ENCODE results near the gene LDLR.
"Not testable (repeated sequence)": the region's sequence is repeated elsewhere in the genome, so short reads cannot be mapped to it uniquely, and the experiment has no call there.

LDLR gene

DNA sequence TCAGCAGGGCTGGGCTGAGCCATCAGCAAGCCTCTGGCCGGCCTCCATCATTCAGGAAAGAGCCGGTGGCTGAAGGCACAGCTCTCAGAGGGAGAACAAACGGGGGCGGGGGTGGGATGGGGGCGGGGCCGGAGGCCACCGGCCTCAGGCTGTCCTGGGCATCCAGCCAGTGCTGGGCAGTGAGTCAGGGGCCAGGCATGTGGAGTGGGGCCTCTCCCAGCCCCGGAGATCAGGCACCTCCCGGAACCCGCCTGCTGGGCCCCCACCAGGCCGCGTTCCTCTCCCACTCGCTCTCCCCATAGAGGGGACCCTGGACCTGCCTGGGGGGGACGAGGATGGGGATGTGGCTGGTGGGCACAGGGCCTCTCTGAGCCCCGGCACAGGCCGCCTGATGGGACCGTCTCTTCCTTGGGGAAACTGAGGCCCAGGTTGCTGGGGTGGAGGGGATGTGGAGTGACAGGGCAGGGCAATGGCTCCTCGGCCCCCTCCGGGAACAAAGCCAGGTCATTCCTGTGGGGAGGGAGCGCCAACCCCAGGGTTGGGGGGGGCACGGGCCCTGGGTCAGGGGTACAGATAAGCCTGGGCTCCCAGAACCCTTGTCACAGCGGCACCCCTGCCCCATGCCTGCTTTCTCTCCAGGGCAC, 53.4 kb downstream of the LDLR start:
- DNase-seq, result peak; percentile 41

DNA sequence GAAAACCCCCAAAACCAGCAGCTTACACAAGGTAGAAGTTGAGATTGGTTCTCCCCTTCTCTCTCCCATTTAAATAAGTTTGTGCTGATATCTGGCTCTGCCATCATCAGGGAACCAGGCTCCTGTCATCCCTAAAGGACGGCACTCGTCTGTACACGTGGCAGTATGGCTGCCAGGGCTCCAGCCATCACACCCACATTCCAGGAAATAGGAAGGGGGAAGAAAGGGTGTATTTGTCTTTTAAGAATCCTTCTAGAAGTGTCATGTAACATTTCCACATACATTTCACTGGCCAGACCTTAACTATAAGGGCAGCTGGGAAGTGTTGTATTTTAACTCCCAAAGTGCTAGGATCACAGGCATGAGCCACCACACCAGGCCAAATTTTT, 56.3 kb downstream of the LDLR start:
- DNase-seq, result no peak

DNA sequence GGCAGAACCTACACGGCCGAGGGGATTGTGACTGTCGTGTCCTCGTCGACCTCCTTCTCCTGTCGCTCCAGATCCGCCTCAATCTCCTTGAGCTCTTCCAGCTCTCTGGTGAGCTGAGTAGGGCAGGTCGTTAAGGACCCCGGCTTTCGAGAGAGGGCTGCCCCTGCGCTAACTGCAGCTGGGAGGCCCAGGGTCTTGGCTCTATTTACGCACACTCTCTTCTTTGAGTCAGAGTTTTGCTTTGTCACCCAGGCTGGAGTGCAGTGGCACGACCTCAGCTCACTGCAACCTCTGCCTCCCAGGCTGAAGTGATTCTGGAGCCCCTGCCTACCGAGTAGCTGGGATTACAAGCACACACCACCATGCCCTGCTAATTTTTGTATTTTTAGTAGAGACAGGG, 58.7 kb downstream of the LDLR start:
- no peak for DNase-seq

GRCh38 chr19:11151181-11151580, 61.9 kb downstream of the LDLR start:
- DNase-seq, result no peak

DNA sequence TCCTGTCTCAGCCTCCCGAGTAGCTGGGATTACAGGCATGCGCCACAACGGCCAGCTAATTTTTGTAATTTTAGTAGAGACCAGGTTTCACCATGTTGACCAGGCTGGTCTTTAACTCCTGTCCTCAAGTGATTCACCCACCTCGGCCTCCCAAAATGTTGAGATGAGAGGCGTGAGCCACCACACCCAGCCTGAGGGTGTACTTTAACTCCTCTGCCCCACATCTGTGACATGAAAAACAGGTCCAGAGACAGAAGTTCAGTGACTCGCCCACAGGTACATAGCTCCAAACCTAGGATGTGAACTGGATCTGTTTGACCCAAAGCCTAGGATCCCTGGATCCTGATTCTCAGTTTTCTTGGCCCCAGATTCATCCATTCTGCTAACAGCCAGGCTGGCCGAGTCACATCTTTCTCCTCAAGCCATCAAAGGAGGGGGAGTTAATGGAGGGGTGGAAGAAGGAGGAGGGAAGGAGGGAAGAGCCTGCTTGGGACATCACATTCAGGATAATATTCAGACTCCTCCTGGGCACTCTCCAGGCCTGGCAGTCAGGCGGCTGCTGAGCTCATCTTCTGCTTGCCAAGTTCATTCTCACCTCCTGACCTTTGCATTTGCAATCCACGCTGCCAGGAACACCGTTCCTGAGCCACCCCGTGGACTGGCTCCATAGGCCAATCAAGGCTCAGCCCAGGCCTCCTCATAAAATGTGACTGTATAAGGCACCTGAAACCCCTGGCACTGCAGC, 63.2 kb downstream of the LDLR start:
- no peak for DNase-seq

- no peak for DNase-seq
Measured at GRCh38 chr19:11154683-11155047, 65.4 kb downstream of the LDLR start.

GRCh38 chr19:11155373-11156120, 66.3 kb downstream of the LDLR start, which contains the start of gene SPC24:
TSS of gene SPC24 (minus strand) at chr19:11155782. CDS start at chr19:11155776, 6 bp downstream.
- DNase-seq, result peak; percentile 98

GRCh38 chr19:11159598-11160439, 70.6 kb downstream of the LDLR start:
- no peak for DNase-seq

DNA sequence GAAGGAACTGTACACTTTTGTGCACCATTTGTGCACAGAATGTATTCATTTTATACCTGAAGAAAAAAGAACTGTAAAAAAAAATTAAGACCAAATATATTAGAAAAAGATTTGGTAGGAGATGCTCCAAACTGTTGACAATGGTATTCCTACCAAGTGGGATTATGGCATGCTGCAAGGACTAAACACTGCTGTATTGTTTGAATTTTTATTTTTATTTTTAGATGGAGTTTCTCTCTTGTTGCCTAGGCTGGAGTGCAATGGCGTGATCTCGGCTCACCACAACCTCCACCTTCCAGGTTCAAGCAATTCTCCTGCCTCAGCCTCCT, 71.1 kb downstream of the LDLR start:
- DNase-seq, result not testable (repeated sequence)

DNA sequence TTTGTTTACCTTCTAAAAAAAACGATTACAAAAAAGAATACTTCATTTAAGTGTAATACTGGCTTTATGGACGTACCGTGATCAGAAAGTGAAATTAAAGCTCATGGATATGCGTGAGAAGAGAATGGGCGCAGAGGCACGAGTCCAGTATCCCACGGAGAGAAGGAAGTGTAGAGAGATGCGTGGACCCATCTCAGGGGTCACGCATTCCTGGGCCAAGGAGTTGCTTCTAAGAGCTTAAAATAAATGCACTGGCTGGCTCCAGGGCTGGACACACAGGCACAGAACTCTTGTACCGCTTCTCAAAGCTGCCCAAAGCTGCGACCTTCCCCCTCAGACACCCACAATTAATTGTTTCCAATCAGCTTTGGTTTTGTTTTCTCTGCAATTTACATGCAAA, 75.0 kb downstream of the LDLR start:
- no peak for DNase-seq

- DNase-seq, result no peak
Measured at GRCh38 chr19:11164879-11165406, 75.7 kb downstream of the LDLR start.

DNA sequence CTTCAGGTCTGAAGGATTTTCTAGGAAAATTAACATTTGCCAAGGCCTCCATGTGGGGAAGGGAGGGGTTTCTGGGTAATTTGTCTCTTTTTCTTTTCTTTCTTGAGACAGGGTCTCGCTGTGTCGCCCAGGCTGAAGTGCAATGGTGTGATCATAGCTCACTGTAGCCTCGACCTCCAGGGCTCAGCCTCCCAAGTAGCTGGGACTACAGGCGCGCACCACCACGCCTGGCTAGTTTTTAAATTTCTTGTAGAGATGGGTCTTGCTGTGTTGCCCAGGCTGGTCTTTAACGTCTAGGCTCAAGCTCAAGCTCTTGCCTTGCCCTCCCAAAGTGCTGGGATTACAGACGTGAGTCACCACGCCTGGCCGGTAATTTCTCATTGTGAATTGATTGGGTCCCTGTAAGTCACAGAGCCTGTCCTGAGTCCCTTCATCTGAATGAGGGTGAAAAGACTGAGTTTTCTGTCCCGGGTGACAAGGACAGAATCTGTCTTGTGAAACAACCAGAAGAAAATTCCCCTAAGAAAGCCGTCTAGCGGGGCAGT, 76.3 kb downstream of the LDLR start:
- DNase-seq, result no peak

DNA sequence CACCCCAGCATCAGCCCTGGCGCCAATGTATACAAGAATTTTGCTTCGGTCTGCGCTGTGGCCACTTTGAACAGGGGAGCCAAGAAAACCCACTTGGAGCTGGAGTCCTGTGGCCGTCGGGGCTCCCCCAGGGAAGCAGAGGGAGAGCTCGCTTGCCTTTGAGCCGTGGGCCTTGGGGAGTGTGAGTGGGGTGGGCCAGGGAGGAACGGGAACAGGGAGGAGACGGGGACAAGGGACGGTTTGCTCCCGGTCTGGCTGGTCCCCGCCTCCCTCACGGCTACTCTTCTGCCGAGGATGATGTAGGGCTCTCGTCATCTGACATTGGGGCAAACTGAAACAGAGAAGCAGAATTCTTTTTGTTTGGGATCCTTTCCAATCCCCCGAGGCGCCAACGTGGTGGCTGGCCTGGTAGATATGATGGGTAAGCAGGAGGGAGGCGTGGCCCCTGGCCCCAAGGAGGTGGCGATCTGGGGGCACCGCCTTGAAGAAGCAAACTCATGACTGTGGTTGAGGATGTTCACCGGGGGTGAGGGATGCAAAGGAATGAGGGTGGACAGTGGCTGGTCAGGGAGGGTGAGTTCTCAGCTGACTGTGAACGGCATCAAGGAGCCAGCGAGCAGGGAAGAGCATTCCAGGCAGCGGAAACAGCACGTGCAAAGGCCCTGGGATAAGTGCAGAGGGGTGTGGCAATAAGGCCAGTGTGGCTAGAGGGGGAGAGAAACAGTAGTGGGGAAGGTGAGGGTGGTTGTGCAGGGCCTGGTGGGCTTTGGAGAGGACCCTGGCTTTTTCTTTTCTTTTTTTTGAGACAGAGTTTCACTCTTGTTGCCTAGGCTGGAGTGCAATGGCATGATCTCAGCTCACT, 77.2 kb downstream of the LDLR start:
- DNase-seq, result no peak

DNA sequence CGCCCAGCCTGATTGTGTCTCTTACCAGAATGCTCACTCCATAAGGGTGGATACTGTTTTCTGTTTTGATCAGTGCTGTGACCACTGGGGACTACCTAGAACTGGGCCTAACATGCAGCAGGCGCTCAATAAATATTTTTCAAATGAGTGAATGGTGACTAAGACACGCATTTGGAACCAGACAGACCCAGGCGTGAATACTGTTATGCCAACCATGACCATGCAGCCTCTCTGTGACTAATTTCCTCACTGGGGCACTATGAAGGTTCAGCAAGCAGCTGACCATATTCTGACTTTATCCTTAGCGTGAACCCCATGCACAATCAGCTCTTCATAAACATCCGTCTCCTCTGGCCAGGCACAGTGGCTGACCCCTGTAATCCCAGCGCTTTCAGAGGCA, 79.3 kb downstream of the LDLR start:
- no peak for DNase-seq

- no peak for DNase-seq
Measured at GRCh38 chr19:11169896-11170678, 80.8 kb downstream of the LDLR start.

- DNase-seq, result no peak
Measured at GRCh38 chr19:11171144-11171543, 81.9 kb downstream of the LDLR start.

DNA sequence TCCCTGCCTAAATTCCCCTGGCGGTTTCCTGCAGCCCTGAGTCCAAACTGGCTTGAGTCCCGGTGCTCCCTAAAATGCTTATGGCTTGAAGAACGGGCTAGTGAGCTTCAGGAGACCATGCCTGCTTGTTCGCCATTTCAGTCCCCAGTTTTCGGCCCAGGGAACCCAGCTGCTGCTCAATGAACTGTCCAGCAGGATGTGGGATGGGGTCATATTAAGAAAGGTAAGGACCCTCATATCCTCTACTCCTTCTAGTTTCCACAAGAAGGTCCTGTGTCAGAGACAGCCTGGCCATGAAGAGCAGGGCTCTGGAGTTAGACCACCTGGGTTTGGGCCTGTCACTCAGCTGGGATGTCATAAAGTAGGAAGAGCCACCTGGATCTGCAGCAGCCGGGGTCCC, 83.3 kb downstream of the LDLR start:
- no peak for DNase-seq

- DNase-seq, result no peak
Measured at GRCh38 chr19:11173516-11174155, 84.4 kb downstream of the LDLR start.

GRCh38 chr19:11174336-11174735, 85.1 kb downstream of the LDLR start:
- no peak for DNase-seq

DNA sequence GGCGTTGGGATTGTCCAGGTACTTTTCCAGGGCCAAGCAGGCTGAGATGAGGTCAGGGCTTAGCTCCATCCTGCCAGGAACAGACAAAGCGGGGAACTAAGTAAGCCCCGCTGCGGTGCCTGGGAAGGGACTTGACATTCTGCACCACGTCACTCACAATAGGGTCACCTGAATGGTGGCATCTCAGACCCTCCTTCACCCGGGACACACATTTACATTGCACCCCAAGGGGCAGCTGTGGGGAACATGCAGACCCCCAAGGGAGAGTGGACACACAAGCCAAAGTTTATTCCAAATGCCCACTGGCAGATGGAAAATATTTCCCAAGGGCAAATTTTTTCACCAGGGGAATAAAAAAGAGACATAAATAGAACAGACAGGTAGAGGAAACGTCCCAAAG, 86.7 kb downstream of the LDLR start:
- no peak for DNase-seq

Data from DMS153 (cell line).